Gastroesophageal sphincter (tissue), 3 donors: ENCODE measurements around the gene TUBB2B.

Experiments used
- CTCF ChIP-seq, 4 experiments: fragments of 200-600 bp in 2 of 4; fragments of 450-650 bp in 2 of 4; sonication (generic) in 1 of 4; IDR thresholded peaks; one replicate each; pipeline ENCODE4 v1.5.1; 2017 to 2019; ENCODE audit warnings: antibody characterized with exemption in 4 of 4, mild to moderate bottlenecking in 2 of 4, moderate library complexity in 2 of 4
- EP300 ChIP-seq: sonication (generic); formaldehyde crosslinking; IDR thresholded peaks from one replicate; pipeline ENCODE4 v1.6.1; 2017; ENCODE audit warnings: antibody characterized with exemption, mild to moderate bottlenecking
- POLR2A ChIP-seq, 2 donors: fragments of 450-650 bp; IDR thresholded peaks; one replicate each; pipeline ENCODE4 v1.6.1; 2017; ENCODE audit warnings: antibody characterized with exemption in 2 of 2, mild to moderate bottlenecking in 2 of 2, moderate library complexity in 1 of 2

- TF ChIP-seq CTCF (IDR thresholded peaks at IDR 0.05) (no peak), POLR2A (IDR thresholded peaks at IDR 0.05) (no peak), EP300 (no peak)
These were observed 39.7 kb upstream of the TUBB2B start for GRCh38 chr6:3267162-3267561.
